SK-N-SH (cell line): Measurements from ENCODE around the gene SLC35F5. TPM values are rescaled to one million over a fixed set of nuclear protein-coding genes. Genes with fewer than 3 reads are reported as not detected.

Experiments
- CTCF ChIA-PET: fragments of 300-600, 350-600 bp; formaldehyde crosslinking; extraction: SDS; loops from one replicate; lab custom pipeline; 2021; lab: Yijun Ruan, JAX
- POLR2A ChIA-PET: fragments of 350-600 bp; sonication (Branson Sonifier 250); formaldehyde crosslinking; extraction: SDS; loops from one replicate; lab custom pipeline; 2020; ENCODE audit warnings: antibody characterized with exemption, inconsistent platforms; lab: Yijun Ruan, JAX
- DNase-seq: peaks from one replicate; pipeline ENCODE4 v3.0.0; 2012
- H2AFZ ChIP-seq: fragments of 200-600 bp; sonication (generic); 2 replicates; pipeline ENCODE4 v1.8.1; 2016; ENCODE audit warnings: antibody characterized with exemption, mild to moderate bottlenecking, low read depth
- H3F3A ChIP-seq: fragments of 200-600 bp; sonication (generic); replicated peaks from 2 replicates; pipeline ENCODE3; 2016; ENCODE audit warnings: antibody characterized with exemption, mild to moderate bottlenecking; ENCODE audit not compliant: insufficient read depth
- H3K27ac ChIP-seq, 2 experiments: fragments of 200-500 bp in 1 of 2; fragments of 200-600 bp in 1 of 2; sonication (Bioruptor generic) in 1 of 2; sonication (generic), shearing (Covaris generic) in 1 of 2; 2 replicates each; pipeline versions ENCODE4 v1.5.1 to v1.6.1; 2014 to 2016; ENCODE audit warnings: low read depth in 2 of 2, inconsistent platforms in 1 of 2, low read length in 1 of 2, mild to moderate bottlenecking in 1 of 2, mixed read lengths in 1 of 2
- H3K27me3 ChIP-seq: fragments of 200-600 bp; sonication (generic), shearing (Covaris generic); 2 replicates; pipeline ENCODE4 v1.6.1; 2016; ENCODE audit warnings: mixed run types; ENCODE audit not compliant: insufficient read depth
- H3K36me3 ChIP-seq, 2 experiments: fragments of 200-500 bp in 1 of 2; fragments of 200-600 bp in 1 of 2; sonication (Bioruptor generic) in 1 of 2; sonication (generic) in 1 of 2; replicated peaks in 1 of 2; 2 replicates each; pipeline versions ENCODE3 to v1.5.1; 2014 to 2016; ENCODE audit warnings: low read length in 1 of 2, mild to moderate bottlenecking in 1 of 2; ENCODE audit not compliant: insufficient read depth in 2 of 2, control insufficient read depth in 1 of 2
- H3K4me1 ChIP-seq, 2 experiments: fragments of 200-500 bp in 1 of 2; fragments of 200-600 bp in 1 of 2; sonication (Bioruptor generic) in 1 of 2; sonication (generic), shearing (Covaris generic) in 1 of 2; 2 replicates each; pipeline versions ENCODE4 v1.5.1 to v1.6.1; 2014 to 2016; ENCODE audit warnings: low read depth in 1 of 2, low read length in 1 of 2, mixed run types in 1 of 2; ENCODE audit not compliant: insufficient read depth in 2 of 2, control insufficient read depth in 1 of 2
- H3K4me2 ChIP-seq: fragments of 200-600 bp; sonication (generic), shearing (Covaris generic); 2 replicates; pipeline ENCODE4 v1.6.1; 2017; ENCODE audit warnings: mixed run types
- H3K4me3 ChIP-seq, 2 experiments: fragments of 200-500 bp in 1 of 2; fragments of 200-600 bp in 1 of 2; sonication (Bioruptor generic) in 1 of 2; sonication (generic), shearing (Covaris generic) in 1 of 2; 2 replicates each; pipeline versions ENCODE4 v1.5.1 to v1.8.1; 2014 to 2016; ENCODE audit warnings: low read depth in 2 of 2, inconsistent platforms in 1 of 2, low read length in 1 of 2, mild to moderate bottlenecking in 1 of 2, mixed read lengths in 1 of 2, moderate library complexity in 1 of 2
- H3K79me2 ChIP-seq: fragments of 200-600 bp; sonication (generic); 2 replicates; pipeline ENCODE4 v1.8.1; 2017; ENCODE audit warnings: mild to moderate bottlenecking; ENCODE audit not compliant: insufficient read depth
- H3K9ac ChIP-seq: fragments of 200-600 bp; sonication (generic); 2 replicates; pipeline ENCODE4 v1.6.1; 2017; ENCODE audit warnings: mixed run types
- H3K9me2 ChIP-seq: fragments of 200-600 bp; sonication (generic); 2 replicates; pipeline ENCODE4 v1.6.1; 2017; ENCODE audit warnings: mixed run types
- H3K9me3 ChIP-seq: fragments of 200-600 bp; sonication (generic); 2 replicates; pipeline ENCODE4 v1.6.1; 2017; ENCODE audit warnings: mixed run types, mild to moderate bottlenecking, moderate library complexity
- H4K20me1 ChIP-seq: fragments of 200-600 bp; sonication (generic); 2 replicates; pipeline ENCODE4 v1.6.1; 2017; ENCODE audit warnings: mild to moderate bottlenecking, mixed run types; ENCODE audit not compliant: insufficient read depth
- CHD2 ChIP-seq: fragments of 150-350 bp; IDR thresholded peaks from 2 replicates; pipeline ENCODE4 v1.6.1; 2018; ENCODE audit warnings: low read length; ENCODE audit not compliant: partially characterized antibody
- EZH2phosphoT487 ChIP-seq: fragments of 200-600 bp; sonication (generic); IDR thresholded peaks from 2 replicates; pipeline ENCODE4 v1.6.1; 2017; ENCODE audit warnings: low read depth, mixed run types, mild to moderate bottlenecking, antibody characterized with exemption, moderate library complexity, borderline replicate concordance
- FOSL2 ChIP-seq: IDR thresholded peaks from 2 replicates; pipeline ENCODE4 v1.4.0; 2012; ENCODE audit warnings: low read depth, mild to moderate bottlenecking, moderate library complexity, borderline replicate concordance
- FOXJ3 ChIP-seq: sonication (generic); formaldehyde crosslinking; IDR thresholded peaks from 2 replicates; pipeline ENCODE4 v1.5.1; 2020; ENCODE audit warnings: mild to moderate bottlenecking, missing genetic modification reagents
- GABPA ChIP-seq: IDR thresholded peaks from 2 replicates; pipeline ENCODE4 v1.4.0; 2012; ENCODE audit warnings: low read depth, mild to moderate bottlenecking
- IRF3 ChIP-seq: fragments of 150-350 bp; IDR thresholded peaks from 2 replicates; pipeline ENCODE4 v1.6.1; 2016; ENCODE audit warnings: mild to moderate bottlenecking, low read depth, low read length
- MAX ChIP-seq: IDR thresholded peaks from 2 replicates; pipeline ENCODE4 v1.4.0; 2012; ENCODE audit warnings: low read depth
- POLR2AphosphoS5 ChIP-seq: IDR thresholded peaks from 2 replicates; pipeline ENCODE4 v1.6.1; 2012; ENCODE audit warnings: low read depth, low read length
- RCOR1 ChIP-seq: fragments of 150-350 bp; IDR thresholded peaks from 2 replicates; pipeline ENCODE4 v1.6.1; 2017; ENCODE audit warnings: antibody characterized with exemption, low read length
- SIN3A ChIP-seq: IDR thresholded peaks from 2 replicates; pipeline ENCODE4 v1.6.1; 2012; ENCODE audit warnings: low read depth, mild to moderate bottlenecking, low read length, moderate library complexity, borderline replicate concordance
- SMC3 ChIP-seq: IDR thresholded peaks from 2 replicates; pipeline ENCODE4 v1.6.1; 2012; ENCODE audit warnings: low read depth, low read length, improper control_type of control experiment
- TAF1 ChIP-seq: IDR thresholded peaks from 2 replicates; pipeline ENCODE4 v1.6.1; 2012; ENCODE audit warnings: low read depth, mild to moderate bottlenecking, low read length, moderate library complexity, borderline replicate concordance
- TEAD4 ChIP-seq: IDR thresholded peaks from 2 replicates; pipeline ENCODE4 v1.4.0; 2012; ENCODE audit warnings: mild to moderate bottlenecking, borderline replicate concordance; ENCODE audit not compliant: insufficient read depth
- USF1 ChIP-seq: IDR thresholded peaks from 2 replicates; pipeline ENCODE4 v1.4.0; 2012; ENCODE audit warnings: low read depth, borderline replicate concordance
- USF2 ChIP-seq: fragments of 150-350 bp; IDR thresholded peaks from 2 replicates; pipeline ENCODE4 v1.6.1; 2017; ENCODE audit warnings: antibody characterized with exemption, low read length, low read depth, borderline replicate concordance
- WGBS: methylation state at CpG from one replicate; pipeline ENCODE4 v1.1.6; 2017; ENCODE audit warnings: low lambda C conversion rate; 5-methylcytosine and 5-hydroxymethylcytosine counted together
- polyA plus RNA-seq, 3 experiments: library from polyadenylated mRNA; depleted of rRNA; stranded (reverse); fragments of >200 nt; gene quantifications; 2 replicates each; pipeline ENCODE4 v1.2.3, GENCODE V29; 2012
- TF ChIP-seq, protein P1 (sequence below): fragments of 200-600 bp; sonication (generic); IDR thresholded peaks from 2 replicates; pipeline ENCODE4 v1.6.1; 2017; ENCODE audit warnings: antibody characterized with exemption, mild to moderate bottlenecking, moderate library complexity
- TF ChIP-seq, protein P2 (sequence below): IDR thresholded peaks from 2 replicates; pipeline ENCODE4 v1.6.1; 2012; ENCODE audit warnings: mild to moderate bottlenecking, low read depth, low read length, moderate library complexity

Gene SLC35F5
- polyA plus RNA-seq, 1 of the 3 experiments (the other 2 are of a cell fraction): 16.8 TPM

GRCh38 chr2:113734185-113734584, 22.3 kb downstream of the SLC35F5 start:
- Histone ChIP-seq H3K9me3 (no peaks in the 10 kb centered on the region), H3K27me3 (no peaks in the 10 kb centered on the region), H3K9me2 (no peaks in the 10 kb centered on the region), H4K20me1 (no peaks in the 10 kb centered on the region), H3K79me2 (no peaks in the 10 kb centered on the region), H3K9ac (no peak overlapping the region), H3K27ac (no peak overlapping the region), H2AFZ (no peak overlapping the region), H3K36me3 (peaks cover 77 to 88% of the 10 kb centered on the region in 2 experiments), H3K4me3 (no peak overlapping the region), H3F3A (peaks cover 3% of the 10 kb centered on the region), H3K4me1 (no peaks in the 10 kb centered on the region), H3K4me2 (no peak overlapping the region)
- WGBS: 92% methylated on average over 1 of the region's 1 CpG
- ChIA-PET POLR2A (no interaction called here), CTCF (no interaction called here)
- no peak for TF ChIP-seq CHD2
- no peak for TF ChIP-seq RCOR1
- TF ChIP-seq EZH2phosphoT487: no peak
- no peak for TF ChIP-seq TAF1
- no peak for TF ChIP-seq SMC3
- TF ChIP-seq SIN3A: no peak
- TF ChIP-seq GABPA: no peak
- TF ChIP-seq POLR2AphosphoS5: no peak
- TF ChIP-seq IRF3: no peak
- TF ChIP-seq, protein P1, sequence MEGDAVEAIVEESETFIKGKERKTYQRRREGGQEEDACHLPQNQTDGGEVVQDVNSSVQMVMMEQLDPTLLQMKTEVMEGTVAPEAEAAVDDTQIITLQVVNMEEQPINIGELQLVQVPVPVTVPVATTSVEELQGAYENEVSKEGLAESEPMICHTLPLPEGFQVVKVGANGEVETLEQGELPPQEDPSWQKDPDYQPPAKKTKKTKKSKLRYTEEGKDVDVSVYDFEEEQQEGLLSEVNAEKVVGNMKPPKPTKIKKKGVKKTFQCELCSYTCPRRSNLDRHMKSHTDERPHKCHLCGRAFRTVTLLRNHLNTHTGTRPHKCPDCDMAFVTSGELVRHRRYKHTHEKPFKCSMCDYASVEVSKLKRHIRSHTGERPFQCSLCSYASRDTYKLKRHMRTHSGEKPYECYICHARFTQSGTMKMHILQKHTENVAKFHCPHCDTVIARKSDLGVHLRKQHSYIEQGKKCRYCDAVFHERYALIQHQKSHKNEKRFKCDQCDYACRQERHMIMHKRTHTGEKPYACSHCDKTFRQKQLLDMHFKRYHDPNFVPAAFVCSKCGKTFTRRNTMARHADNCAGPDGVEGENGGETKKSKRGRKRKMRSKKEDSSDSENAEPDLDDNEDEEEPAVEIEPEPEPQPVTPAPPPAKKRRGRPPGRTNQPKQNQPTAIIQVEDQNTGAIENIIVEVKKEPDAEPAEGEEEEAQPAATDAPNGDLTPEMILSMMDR: no peak
- TF ChIP-seq MAX: no peak
- no peak for TF ChIP-seq USF1
- TF ChIP-seq USF2: no peak
- TF ChIP-seq TEAD4: no peak
- no peak for TF ChIP-seq FOSL2
- TF ChIP-seq, protein P2, sequence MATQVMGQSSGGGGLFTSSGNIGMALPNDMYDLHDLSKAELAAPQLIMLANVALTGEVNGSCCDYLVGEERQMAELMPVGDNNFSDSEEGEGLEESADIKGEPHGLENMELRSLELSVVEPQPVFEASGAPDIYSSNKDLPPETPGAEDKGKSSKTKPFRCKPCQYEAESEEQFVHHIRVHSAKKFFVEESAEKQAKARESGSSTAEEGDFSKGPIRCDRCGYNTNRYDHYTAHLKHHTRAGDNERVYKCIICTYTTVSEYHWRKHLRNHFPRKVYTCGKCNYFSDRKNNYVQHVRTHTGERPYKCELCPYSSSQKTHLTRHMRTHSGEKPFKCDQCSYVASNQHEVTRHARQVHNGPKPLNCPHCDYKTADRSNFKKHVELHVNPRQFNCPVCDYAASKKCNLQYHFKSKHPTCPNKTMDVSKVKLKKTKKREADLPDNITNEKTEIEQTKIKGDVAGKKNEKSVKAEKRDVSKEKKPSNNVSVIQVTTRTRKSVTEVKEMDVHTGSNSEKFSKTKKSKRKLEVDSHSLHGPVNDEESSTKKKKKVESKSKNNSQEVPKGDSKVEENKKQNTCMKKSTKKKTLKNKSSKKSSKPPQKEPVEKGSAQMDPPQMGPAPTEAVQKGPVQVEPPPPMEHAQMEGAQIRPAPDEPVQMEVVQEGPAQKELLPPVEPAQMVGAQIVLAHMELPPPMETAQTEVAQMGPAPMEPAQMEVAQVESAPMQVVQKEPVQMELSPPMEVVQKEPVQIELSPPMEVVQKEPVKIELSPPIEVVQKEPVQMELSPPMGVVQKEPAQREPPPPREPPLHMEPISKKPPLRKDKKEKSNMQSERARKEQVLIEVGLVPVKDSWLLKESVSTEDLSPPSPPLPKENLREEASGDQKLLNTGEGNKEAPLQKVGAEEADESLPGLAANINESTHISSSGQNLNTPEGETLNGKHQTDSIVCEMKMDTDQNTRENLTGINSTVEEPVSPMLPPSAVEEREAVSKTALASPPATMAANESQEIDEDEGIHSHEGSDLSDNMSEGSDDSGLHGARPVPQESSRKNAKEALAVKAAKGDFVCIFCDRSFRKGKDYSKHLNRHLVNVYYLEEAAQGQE: no peak
- TF ChIP-seq FOXJ3 (CRISPR knock-in tag): no peak
- DNase-seq: no peak
